IMR-90 (cell line): Measurements from ENCODE around the gene SPAG16. TPM values are rescaled to one million over a fixed set of nuclear protein-coding genes. Genes with fewer than 3 reads are reported as not detected.

Experiments
- ATAC-seq: fragments of 200-7000 bp; cut with Tn5 transposase; 2 replicates; pipeline ENCODE4 v1.9.1; 2020; ENCODE audit warnings: low read depth, mild to moderate bottlenecking, moderate library complexity
- BruUV-seq: library from RNA; stranded (reverse); fragments of 400-500 nt; replicated peaks from 2 replicates; lab custom pipeline; 2021; lab: Mats Ljungman, UMichigan
- CTCF ChIA-PET: fragments of 300-600 bp; formaldehyde crosslinking; extraction: SDS; loops from one replicate; lab custom pipeline; 2021; ENCODE audit warnings: antibody characterized with exemption; lab: Yijun Ruan, JAX
- POLR2A ChIA-PET: fragments of 300-600 bp; sonication (Branson Sonifier 250); formaldehyde crosslinking; loops from one replicate; lab custom pipeline; 2022; ENCODE audit warnings: antibody characterized with exemption; ENCODE audit not compliant: unreplicated experiment; lab: Charles Lee
- DNase-seq: peaks from one replicate; pipeline ENCODE4 v3.0.0; 2013
- H2AFZ ChIP-seq: replicated peaks from 2 replicates; pipeline ENCODE3; 2013; ENCODE audit warnings: low read length, mild to moderate bottlenecking; ENCODE audit not compliant: poor library complexity
- H2AK5ac ChIP-seq: 2 replicates; pipeline ENCODE4 v1.6.1; 2013; ENCODE audit warnings: low read depth, low read length, inconsistent platforms
- H2AK9ac ChIP-seq: replicated peaks from 2 replicates; pipeline ENCODE3; 2013; ENCODE audit warnings: mild to moderate bottlenecking, low read depth, low read length, moderate library complexity; ENCODE audit not compliant: poor library complexity
- H2BK120ac ChIP-seq: 2 replicates; pipeline ENCODE4 v1.6.1; 2013; ENCODE audit warnings: low read depth, low read length, inconsistent platforms
- H2BK15ac ChIP-seq: 3 replicates; pipeline ENCODE4 v1.6.1; 2013; ENCODE audit warnings: low read depth, low read length, inconsistent platforms
- H2BK20ac ChIP-seq: 2 replicates; pipeline ENCODE4 v1.6.1; 2013; ENCODE audit warnings: low read depth, mild to moderate bottlenecking, inconsistent platforms, low read length, moderate library complexity
- H2BK5ac ChIP-seq: 2 replicates; pipeline ENCODE4 v1.6.1; 2013; ENCODE audit warnings: mild to moderate bottlenecking, low read depth, low read length, inconsistent platforms; ENCODE audit not compliant: poor library complexity, severe bottlenecking
- H3K14ac ChIP-seq: replicated peaks from 2 replicates; pipeline ENCODE4 v1.6.1; 2013; ENCODE audit warnings: low read depth, low read length, inconsistent platforms
- H3K18ac ChIP-seq: 2 replicates; pipeline ENCODE4 v1.6.1; 2013; ENCODE audit warnings: low read depth, low read length, control low read depth
- H3K23ac ChIP-seq: 2 replicates; pipeline ENCODE4 v1.6.1; 2013; ENCODE audit warnings: low read depth, low read length, inconsistent platforms
- H3K27ac ChIP-seq: 2 replicates; pipeline ENCODE4 v1.5.1; 2013; ENCODE audit warnings: mild to moderate bottlenecking, control low read depth, low read length; ENCODE audit not compliant: insufficient read depth
- H3K27me3 ChIP-seq: 2 replicates; pipeline ENCODE4 v1.6.1; 2013; ENCODE audit warnings: low read length; ENCODE audit not compliant: control insufficient read depth, insufficient read depth
- H3K36me3 ChIP-seq: 2 replicates; pipeline ENCODE4 v1.6.1; 2013; ENCODE audit warnings: low read length, mixed read lengths; ENCODE audit not compliant: control insufficient read depth, insufficient read depth
- H3K4ac ChIP-seq: 2 replicates; pipeline ENCODE4 v1.6.1; 2013; ENCODE audit warnings: low read depth, low read length, inconsistent platforms
- H3K4me1 ChIP-seq: 2 replicates; pipeline ENCODE4 v1.6.1; 2013; ENCODE audit warnings: low read length, mixed read lengths; ENCODE audit not compliant: control insufficient read depth, insufficient read depth
- H3K4me2 ChIP-seq: 2 replicates; pipeline ENCODE4 v1.6.1; 2013; ENCODE audit warnings: low read depth, mild to moderate bottlenecking, control low read depth, low read length, moderate library complexity
- H3K4me3 ChIP-seq: 2 replicates; pipeline ENCODE4 v1.5.1; 2013; ENCODE audit warnings: low read depth, mild to moderate bottlenecking, control low read depth, low read length, moderate library complexity; ENCODE audit not compliant: insufficient read depth
- H3K56ac ChIP-seq: 2 replicates; pipeline ENCODE4 v1.6.1; 2013; ENCODE audit warnings: low read length, inconsistent platforms; ENCODE audit not compliant: insufficient read depth; ENCODE audit errors: extremely low read depth
- H3K79me1 ChIP-seq, 2 experiments: 2 replicates each; pipeline ENCODE4 v1.6.1; 2013; ENCODE audit warnings: low read length in 2 of 2, inconsistent platforms in 1 of 2, low read depth in 1 of 2
- H3K9ac ChIP-seq: 2 replicates; pipeline ENCODE4 v1.6.1; 2013; ENCODE audit warnings: low read depth, low read length, control low read depth
- H3K9me1 ChIP-seq: 2 replicates; pipeline ENCODE4 v1.6.1; 2013; ENCODE audit warnings: low read length, inconsistent platforms; ENCODE audit not compliant: insufficient read depth
- H3K9me3 ChIP-seq: 2 replicates; pipeline ENCODE4 v1.6.1; 2013; ENCODE audit warnings: low read length; ENCODE audit not compliant: control insufficient read depth, insufficient read depth
- H4K20me1 ChIP-seq: 2 replicates; pipeline ENCODE4 v1.6.1; 2013; ENCODE audit warnings: low read length, inconsistent platforms; ENCODE audit not compliant: insufficient read depth
- H4K5ac ChIP-seq: 2 replicates; pipeline ENCODE4 v1.6.1; 2013; ENCODE audit warnings: mild to moderate bottlenecking, low read depth, low read length, control low read depth
- H4K8ac ChIP-seq, 2 experiments: 2 replicates each; pipeline ENCODE4 v1.6.1; 2013; ENCODE audit warnings: low read depth in 2 of 2, low read length in 2 of 2, control low read depth in 1 of 2, inconsistent platforms in 1 of 2
- H4K91ac ChIP-seq: 2 replicates; pipeline ENCODE4 v1.6.1; 2013; ENCODE audit warnings: low read depth, low read length, inconsistent platforms; ENCODE audit not compliant: insufficient read depth
- BHLHE40 ChIP-seq: fragments of 150-350 bp; IDR thresholded peaks from 2 replicates; pipeline ENCODE4 v1.6.1; 2016; ENCODE audit warnings: mild to moderate bottlenecking, low read depth, low read length
- CHD1 ChIP-seq: IDR thresholded peaks from 2 replicates; pipeline ENCODE4 v1.6.1; 2012; ENCODE audit warnings: low read depth, low read length, improper control_type of control experiment
- MAFK ChIP-seq: IDR thresholded peaks from 2 replicates; pipeline ENCODE4 v1.6.1; 2012; ENCODE audit warnings: low read depth, low read length, improper control_type of control experiment
- MXI1 ChIP-seq: IDR thresholded peaks from 2 replicates; pipeline ENCODE4 v1.6.1; 2012; ENCODE audit warnings: low read depth, mild to moderate bottlenecking, low read length, moderate library complexity, borderline replicate concordance
- POLR2A ChIP-seq: IDR thresholded peaks from 2 replicates; pipeline ENCODE4 v1.6.1; 2012; ENCODE audit warnings: mild to moderate bottlenecking, low read depth, low read length
- RFX5 ChIP-seq: IDR thresholded peaks from 2 replicates; pipeline ENCODE4 v1.8.0; 2012; ENCODE audit warnings: low read depth, mild to moderate bottlenecking, low read length, moderate library complexity
- WGBS, 2 experiments: methylation state at CpG; one replicate each; pipeline versions ENCODE4 v1.1.5 to v1.1.7; 2013; ENCODE audit warnings: missing lambda C conversion rate in 2 of 2; ENCODE audit not compliant: insufficient read length in 1 of 2; ENCODE audit errors: extremely low coverage in 2 of 2; 5-methylcytosine and 5-hydroxymethylcytosine counted together
- dilution Hi-C: fragments of 300-500 bp; cut with HindIII; formaldehyde crosslinking; loops from one replicate; pipeline ENCODE4 v1.14.3; 2018; ENCODE audit warnings: low sequenced_read_pairs; ENCODE audit not compliant: unreplicated experiment
- in situ Hi-C: fragments of 300-500 bp; cut with MboI; formaldehyde crosslinking; loops from 3 replicates; pipeline ENCODE4 v1.14.3; 2019; ENCODE audit warnings: low sequenced_read_pairs, inconsistent platforms, mixed read lengths
- intact Hi-C: fragments of 100-400 bp; cut with micrococcal nuclease; formaldehyde crosslinking; loops from 2 replicates; pipeline ENCODE4 v1.10.0; 2022
- polyA plus RNA-seq, 3 experiments: library from polyadenylated mRNA; depleted of rRNA; stranded (reverse); fragments of >200 nt; gene quantifications; 2 replicates each; pipeline ENCODE4 v1.2.3, GENCODE V29; 2012; ENCODE audit warnings: low replicate concordance in 1 of 3
- total RNA-seq: library from RNA; depleted of rRNA; stranded (reverse); fragments of >200 nt; gene quantifications from 2 replicates; pipeline ENCODE4 v1.2.3, GENCODE V29; 2012
- TF ChIP-seq, protein P1 (sequence below): fragments of 150-350 bp; IDR thresholded peaks from 2 replicates; pipeline ENCODE4 v1.6.1; 2016; ENCODE audit warnings: low read depth, mild to moderate bottlenecking, low read length, moderate library complexity, borderline replicate concordance

SPAG16 gene
- total and polyA plus RNA-seq, 2 of the 4 experiments (the other 2 are of a cell fraction) = 7.3 to 13.5 TPM

DNA sequence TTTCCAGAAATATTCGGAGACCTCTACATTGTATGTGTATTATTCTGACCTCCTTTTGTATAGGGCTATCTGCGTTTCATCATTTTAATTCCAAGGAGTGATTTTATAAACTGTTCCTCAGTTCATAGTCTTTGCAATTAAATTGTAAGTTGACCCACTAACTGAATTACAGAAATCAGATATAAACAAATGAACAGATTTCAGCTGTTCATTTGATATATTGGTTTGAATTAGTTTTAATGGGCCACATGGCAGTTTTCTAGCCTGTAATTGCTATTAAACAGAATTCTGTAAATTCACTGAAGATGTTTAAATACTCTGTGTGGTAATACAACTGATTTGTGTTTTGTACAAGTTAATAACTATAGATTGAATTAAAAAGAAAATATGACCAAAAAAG is 780.2 kb downstream of the SPAG16 start:
- H3K56ac ChIP-seq = no peak overlapping the region
- H4K5ac ChIP-seq = no peak overlapping the region
- H3K23ac ChIP-seq = no peak overlapping the region
- no peak overlapping the region for H3K4ac ChIP-seq
- no peaks in the 10 kb centered on the region for H3K36me3 ChIP-seq
- BruUV-seq = no TSS peak
- no peak overlapping the region for H2AFZ ChIP-seq
- no CpG with 5 or more reads among the region's 2 CpGs for WGBS, 2 experiments
- no peaks in the 10 kb centered on the region for H3K79me1 ChIP-seq
- no peak overlapping the region for H3K9ac ChIP-seq
- H3K14ac ChIP-seq = no peak overlapping the region
- no peak overlapping the region for H3K4me2 ChIP-seq
- in situ Hi-C loops (no loop called here), intact Hi-C loops (no loop called here), dilution Hi-C loops (no loop called here)
- CTCF ChIA-PET = no interaction called here
- H2BK5ac ChIP-seq = no peak overlapping the region
- no peak overlapping the region for H3K4me3 ChIP-seq
- H3K4me1 ChIP-seq = no peaks in the 10 kb centered on the region
- ATAC-seq = no peak
- no peaks in the 10 kb centered on the region for H3K27me3 ChIP-seq
- H4K8ac ChIP-seq = no peak overlapping the region
- TF ChIP-seq RFX5 = no peak
- no peak for TF ChIP-seq CHD1
- no peak for TF ChIP-seq MXI1
- no peak for TF ChIP-seq BHLHE40
- TF ChIP-seq POLR2A = no peak
- no peak for TF ChIP-seq MAFK
- TF ChIP-seq, protein P1, sequence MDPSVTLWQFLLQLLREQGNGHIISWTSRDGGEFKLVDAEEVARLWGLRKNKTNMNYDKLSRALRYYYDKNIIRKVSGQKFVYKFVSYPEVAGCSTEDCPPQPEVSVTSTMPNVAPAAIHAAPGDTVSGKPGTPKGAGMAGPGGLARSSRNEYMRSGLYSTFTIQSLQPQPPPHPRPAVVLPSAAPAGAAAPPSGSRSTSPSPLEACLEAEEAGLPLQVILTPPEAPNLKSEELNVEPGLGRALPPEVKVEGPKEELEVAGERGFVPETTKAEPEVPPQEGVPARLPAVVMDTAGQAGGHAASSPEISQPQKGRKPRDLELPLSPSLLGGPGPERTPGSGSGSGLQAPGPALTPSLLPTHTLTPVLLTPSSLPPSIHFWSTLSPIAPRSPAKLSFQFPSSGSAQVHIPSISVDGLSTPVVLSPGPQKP = no peak
- H4K20me1 ChIP-seq = no peaks in the 10 kb centered on the region
- H2BK120ac ChIP-seq = no peak overlapping the region
- H2AK5ac ChIP-seq = no peak overlapping the region
- no peak overlapping the region for H2BK15ac ChIP-seq
- no peaks in the 10 kb centered on the region for H3K9me3 ChIP-seq
- no peak overlapping the region for H2BK20ac ChIP-seq
- POLR2A ChIA-PET = no interaction called here
- H3K9me1 ChIP-seq = no peaks in the 10 kb centered on the region
- no peak for DNase-seq
- no peak overlapping the region for H3K18ac ChIP-seq
- H3K27ac ChIP-seq = no peak overlapping the region
- no peak overlapping the region for H4K91ac ChIP-seq
- no peak overlapping the region for H2AK9ac ChIP-seq
